ENCODE data around the gene THAP8. TPM values are rescaled to one million over a fixed set of nuclear protein-coding genes. Genes with fewer than 3 reads are reported as not detected.

The THAP8 gene, protein sequence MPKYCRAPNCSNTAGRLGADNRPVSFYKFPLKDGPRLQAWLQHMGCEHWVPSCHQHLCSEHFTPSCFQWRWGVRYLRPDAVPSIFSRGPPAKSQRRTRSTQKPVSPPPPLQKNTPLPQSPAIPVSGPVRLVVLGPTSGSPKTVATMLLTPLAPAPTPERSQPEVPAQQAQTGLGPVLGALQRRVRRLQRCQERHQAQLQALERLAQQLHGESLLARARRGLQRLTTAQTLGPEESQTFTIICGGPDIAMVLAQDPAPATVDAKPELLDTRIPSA
- total RNA-seq (2022; extraction: Qiagen RNA extraction; ENCODE audit: low read depth), result 3.4 to 8.1 TPM (median 7.1 TPM) in 5 replicates

DNA sequence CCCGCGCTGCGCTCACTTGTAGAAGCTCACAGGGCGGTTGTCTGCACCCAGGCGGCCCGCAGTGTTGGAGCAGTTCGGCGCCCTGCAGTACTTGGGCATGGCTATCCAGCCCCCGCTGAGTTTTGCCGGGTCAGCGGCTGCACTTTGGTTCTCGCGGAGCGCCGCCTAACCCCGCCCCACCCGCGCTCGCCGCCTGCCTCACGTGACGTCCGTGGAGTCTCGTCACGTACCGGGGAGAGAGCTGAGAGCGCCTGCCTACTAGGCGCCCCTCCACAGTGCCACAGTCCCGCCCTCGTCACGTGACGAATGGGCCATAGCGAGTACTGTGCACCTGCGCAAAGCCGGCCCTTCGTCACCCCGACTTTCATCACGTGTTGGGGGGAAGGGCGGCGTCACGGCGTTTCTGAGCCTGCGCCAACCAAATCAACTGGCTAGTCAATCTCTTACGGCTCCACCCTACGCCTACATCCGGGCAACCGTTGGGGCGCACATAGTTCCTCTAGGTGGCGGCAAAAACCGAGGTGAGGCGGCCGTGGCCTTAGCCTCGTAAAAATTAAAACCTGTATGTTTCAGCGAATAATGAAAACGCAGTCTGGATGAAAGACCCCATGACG, at the start of gene THAP8:
Gene THAP8 (minus strand): TSS at position 167 of the 614 bp plus-strand sequence. CDS start 68 bp downstream, at position 99.

GRCh38 chr19:36054733-36055686, 925 bp upstream of the THAP8 start, which contains the start of gene WDR62:
Gene WDR62 (plus strand): TSS chr19:36054897. CDS start chr19:36054972, 75 bp downstream.

DNA sequence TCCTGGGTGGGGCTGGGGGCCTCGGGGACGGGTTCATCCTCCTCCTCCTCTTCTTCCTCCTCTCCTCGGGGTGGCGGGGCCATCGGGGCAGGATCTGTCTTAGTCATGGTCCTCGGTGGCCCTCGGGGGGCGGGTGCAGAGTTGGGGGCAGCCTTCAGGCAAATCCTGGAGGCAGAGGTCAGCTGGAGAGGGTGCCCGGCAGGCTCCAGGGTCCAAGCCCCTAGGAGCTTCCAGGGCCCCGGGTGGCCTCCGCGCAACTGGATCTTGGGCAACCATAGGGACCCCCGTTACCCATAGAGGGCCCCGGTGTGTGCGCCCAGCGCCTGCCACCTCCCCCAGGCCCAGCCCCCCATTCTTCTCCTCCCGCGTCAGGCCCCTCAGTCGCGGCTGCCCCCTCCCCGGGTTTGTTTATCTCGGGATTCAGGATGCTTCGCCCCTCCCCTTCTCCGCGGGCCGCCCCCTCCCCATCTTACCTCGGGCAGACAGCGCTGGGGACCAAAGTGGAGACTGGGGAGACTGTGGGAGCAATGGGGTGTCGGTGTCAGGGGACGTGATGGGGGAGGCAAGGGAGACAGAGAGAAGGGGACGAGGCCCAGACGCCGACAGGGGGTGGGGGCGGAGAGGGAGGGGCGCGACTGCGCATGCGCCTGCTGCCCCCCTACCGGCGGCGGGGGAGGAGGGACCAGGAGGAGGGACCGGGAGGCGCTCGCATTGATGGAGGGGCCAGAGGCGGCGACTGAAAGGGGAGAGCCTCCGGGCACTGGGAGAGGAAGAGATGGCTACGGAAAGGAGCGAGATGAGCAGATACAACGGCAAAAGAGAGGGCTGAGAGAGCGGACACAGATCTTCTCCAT, 21.6 kb downstream of the THAP8 start, which contains the start of gene CLIP3:
Gene CLIP3 (minus strand): TSS at position 623 of the 854 bp plus-strand sequence. CDS start 516 bp downstream, at position 107.

GRCh38 chr19:36014012-36014924, 39.8 kb downstream of the THAP8 start, which contains the start of gene ALKBH6:
Gene ALKBH6 (minus strand): TSS chr19:36014213. CDS start chr19:36013397, 816 bp downstream.

GRCh38 chr19:36008336-36008978, 45.6 kb downstream of the THAP8 start, which contains the start of gene SYNE4:
Gene SYNE4 (minus strand): TSS chr19:36008813. CDS start chr19:36008681, 132 bp downstream.

GRCh38 chr19:35995048-35995993, 58.8 kb downstream of the THAP8 start, which contains the start of gene SDHAF1:
Gene SDHAF1 (plus strand): TSS chr19:35995188. CDS start chr19:35995275, 87 bp downstream.

Other genes with a start within 250 kb of the THAP8 start
- 0.13 to 0.52 TPM (median 0.38 TPM) in 5 replicates for gene PRODH2, start 241.4 kb downstream of the THAP8 start, total RNA-seq (2022; extraction: Qiagen RNA extraction; ENCODE audit: low read depth)
- gene NPHS1, start 201.8 kb downstream of the THAP8 start, total RNA-seq (2022; extraction: Qiagen RNA extraction; ENCODE audit: low read depth), result 0.24 to 0.84 TPM (median 0.44 TPM) in 5 replicates
- gene KIRREL2, start 197.4 kb downstream of the THAP8 start, total RNA-seq (2022; extraction: Qiagen RNA extraction; ENCODE audit: low read depth), result 0.24 to 0.70 TPM (median 0.52 TPM) in 5 replicates
- 72.6 to 97.1 TPM (median 93.4 TPM) in 5 replicates for gene APLP1, start 185.7 kb downstream of the THAP8 start, total RNA-seq (2022; extraction: Qiagen RNA extraction; ENCODE audit: low read depth)
- gene NFKBID, start 153.7 kb downstream of the THAP8 start, total RNA-seq (2022; extraction: Qiagen RNA extraction; ENCODE audit: low read depth), result 4.2 to 8.9 TPM (median 7.8 TPM) in 5 replicates
- 0.55 to 0.89 TPM (median 0.63 TPM) in 3 of 5 replicates, not detected in the others for gene HCST, start 151.8 kb downstream of the THAP8 start, total RNA-seq (2022; extraction: Qiagen RNA extraction; ENCODE audit: low read depth)
- gene TYROBP, start 146.0 kb downstream of the THAP8 start, total RNA-seq (2022; extraction: Qiagen RNA extraction; ENCODE audit: low read depth), result not detected in 5 replicates
- 9.8 to 25.6 TPM (median 24.1 TPM) in 5 replicates for gene LRFN3, start 117.9 kb downstream of the THAP8 start, total RNA-seq (2022; extraction: Qiagen RNA extraction; ENCODE audit: low read depth)
- gene SDHAF1, start 59.1 kb downstream of the THAP8 start, total RNA-seq (2022; extraction: Qiagen RNA extraction; ENCODE audit: low read depth), result 24.6 to 55.5 TPM (median 50.4 TPM) in 5 replicates
- gene SYNE4, start 45.5 kb downstream of the THAP8 start, total RNA-seq (2022; extraction: Qiagen RNA extraction; ENCODE audit: low read depth), result 0.07 to 0.33 TPM (median 0.23 TPM) in 4 of 5 replicates, not detected in the other
- gene ALKBH6, start 40.1 kb downstream of the THAP8 start, total RNA-seq (2022; extraction: Qiagen RNA extraction; ENCODE audit: low read depth), result 22.9 to 29.8 TPM (median 26.6 TPM) in 5 replicates
- gene CLIP3, start 21.4 kb downstream of the THAP8 start, total RNA-seq (2022; extraction: Qiagen RNA extraction; ENCODE audit: low read depth), result 0.53 to 0.99 TPM (median 0.90 TPM) in 5 replicates
- 15.0 to 30.0 TPM (median 28.9 TPM) in 5 replicates for gene WDR62, start 612 bp upstream of the THAP8 start, total RNA-seq (2022; extraction: Qiagen RNA extraction; ENCODE audit: low read depth)
- 0.23 TPM in 1 of 5 replicates, not detected in the others for gene OVOL3, start 56.9 kb upstream of the THAP8 start, total RNA-seq (2022; extraction: Qiagen RNA extraction; ENCODE audit: low read depth)
- gene POLR2I, start 60.6 kb upstream of the THAP8 start, total RNA-seq (2022; extraction: Qiagen RNA extraction; ENCODE audit: low read depth), result 220 to 305 TPM (median 245 TPM) in 5 replicates
- gene TBCB, start 61.2 kb upstream of the THAP8 start, total RNA-seq (2022; extraction: Qiagen RNA extraction; ENCODE audit: low read depth), result 403 to 570 TPM (median 545 TPM) in 5 replicates
- gene CAPNS1, start 85.8 kb upstream of the THAP8 start, total RNA-seq (2022; extraction: Qiagen RNA extraction; ENCODE audit: low read depth), result 1,507 to 2,208 TPM (median 2,155 TPM) in 5 replicates
- gene COX7A1, start 98.2 kb upstream of the THAP8 start, total RNA-seq (2022; extraction: Qiagen RNA extraction; ENCODE audit: low read depth), result not detected in 5 replicates
- 3.7 to 5.4 TPM (median 4.2 TPM) in 5 replicates for gene ZNF565, start 160.4 kb upstream of the THAP8 start, total RNA-seq (2022; extraction: Qiagen RNA extraction; ENCODE audit: low read depth)
- gene ZNF146, start 160.8 kb upstream of the THAP8 start, total RNA-seq (2022; extraction: Qiagen RNA extraction; ENCODE audit: low read depth), result 109 to 188 TPM (median 120 TPM) in 5 replicates

Data from A549 treated with ZK216348 at 1 μM for 4 hours (cell line).